Stimulated activated CD8-positive, alpha-beta memory T cell treated with anti-CD3 and anti-CD28 coated beads, Interleukin-2, amount 100 ng/mL, for 1 hour (primary cell): Measurements from ENCODE around the gene PIP5KL1.

Source experiments
- DNase-seq, 2 donors: peaks; one replicate each; pipeline ENCODE4 v3.0.0-alpha.2; 2020; ENCODE audit warnings: low read depth in 2 of 2

The PIP5KL1 gene

DNA sequence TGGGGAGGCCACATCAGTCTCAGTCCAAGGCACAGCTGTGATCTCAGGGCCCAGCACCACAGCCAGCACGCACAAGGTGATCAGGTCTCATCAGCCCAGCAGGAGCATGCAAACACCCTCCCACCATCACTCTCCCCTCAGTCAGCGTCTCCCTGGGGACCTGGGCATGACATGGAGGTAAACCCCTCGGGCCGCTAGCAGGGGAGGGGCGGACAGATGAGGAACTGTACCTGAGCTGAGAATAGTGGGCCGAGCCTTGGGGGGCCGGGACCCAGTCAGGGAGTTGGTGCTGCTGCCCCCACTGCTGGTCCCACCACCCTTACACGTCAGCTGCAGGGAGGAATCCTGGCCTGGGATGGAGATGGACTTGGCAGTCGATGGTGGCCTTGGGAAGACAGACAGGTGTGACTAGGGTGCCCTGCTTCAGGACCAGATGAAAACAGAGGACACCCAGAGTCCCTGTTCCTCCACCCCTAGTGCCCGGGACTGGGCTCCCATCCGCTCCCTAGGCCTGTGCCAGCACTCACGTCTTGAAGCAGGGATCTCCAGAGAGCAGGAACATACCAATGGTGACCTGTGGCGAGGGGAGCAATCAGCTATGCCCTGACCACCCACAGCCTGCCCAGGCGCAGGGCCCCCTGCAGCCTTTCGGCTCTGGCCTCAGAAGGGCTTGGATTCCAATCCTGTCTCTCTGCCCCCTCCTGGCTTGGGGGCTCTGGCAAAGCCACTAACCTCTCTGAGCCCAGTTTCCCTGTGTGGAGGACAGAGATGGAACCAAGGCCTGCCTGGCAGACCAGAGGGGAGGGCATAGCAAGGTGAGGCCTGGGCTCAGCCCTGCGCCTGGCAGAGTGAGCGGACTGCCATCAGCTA is 17.5 kb upstream of the PIP5KL1 start:
- no peak for DNase-seq

DNA sequence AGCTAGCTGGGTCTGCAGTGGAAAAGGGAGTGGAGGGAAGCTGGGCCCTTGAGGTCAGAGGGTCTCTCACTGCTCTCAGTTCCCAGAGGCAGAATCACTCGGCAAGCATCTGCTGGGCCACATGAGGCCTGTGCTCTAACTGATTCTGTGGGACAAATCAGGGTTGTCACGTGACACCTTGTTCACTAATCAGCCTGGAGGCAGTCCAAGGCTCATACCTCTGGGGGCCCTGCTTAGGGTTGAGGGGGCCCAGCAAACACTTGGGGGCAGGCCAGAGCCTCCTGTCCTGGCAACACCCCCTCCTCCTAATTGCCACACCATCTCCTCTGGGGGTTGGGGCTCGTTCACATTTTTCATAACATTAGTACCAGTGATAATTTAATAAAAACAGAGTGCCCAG is 16.2 kb upstream of the PIP5KL1 start:
- DNase-seq: no peak

DNA sequence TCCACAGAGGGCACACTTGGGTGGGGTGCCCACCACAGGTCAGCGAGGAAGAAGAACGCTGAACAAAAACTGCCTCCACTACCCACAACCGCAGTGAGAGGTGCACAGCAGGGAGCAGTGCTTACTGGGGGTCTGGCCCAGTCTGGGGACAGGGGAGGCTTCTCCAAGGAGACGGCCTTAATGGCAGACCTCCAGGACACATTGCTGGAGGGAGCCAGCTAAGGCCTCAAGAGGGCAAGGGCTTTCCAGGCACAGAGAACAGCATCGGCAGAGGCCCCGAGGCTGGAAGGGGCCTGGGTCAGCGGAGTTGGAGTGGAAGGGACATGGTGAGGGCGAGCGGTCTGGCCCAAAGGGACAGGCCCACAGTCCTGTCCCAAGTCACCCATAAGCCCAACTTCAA is 15.4 kb upstream of the PIP5KL1 start:
- no peak for DNase-seq

DNA sequence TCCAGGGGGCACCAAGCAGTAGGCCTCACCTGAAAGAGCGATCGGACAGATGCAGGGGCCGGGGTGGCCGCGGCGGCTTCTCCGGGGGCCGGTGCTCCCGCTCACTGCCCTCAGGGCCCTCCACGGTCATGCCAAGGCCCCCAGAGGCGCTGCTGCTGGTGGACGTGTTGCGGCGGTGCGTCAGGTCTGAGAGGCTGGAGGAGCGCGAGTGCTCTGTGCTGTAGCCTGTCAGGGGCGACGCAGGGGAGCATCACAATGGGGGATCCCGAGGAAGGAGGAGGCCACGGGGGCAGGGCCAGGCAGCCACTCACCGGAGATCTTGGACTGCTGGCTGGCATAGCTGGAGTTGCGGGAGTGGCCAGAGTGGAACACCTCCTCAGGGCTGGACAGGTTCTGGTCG is 14.8 kb upstream of the PIP5KL1 start:
- DNase-seq: no peak

- DNase-seq: no peak
These were observed 14.1 kb upstream of the PIP5KL1 start for GRCh38 chr9:127944586-127945218.

DNA sequence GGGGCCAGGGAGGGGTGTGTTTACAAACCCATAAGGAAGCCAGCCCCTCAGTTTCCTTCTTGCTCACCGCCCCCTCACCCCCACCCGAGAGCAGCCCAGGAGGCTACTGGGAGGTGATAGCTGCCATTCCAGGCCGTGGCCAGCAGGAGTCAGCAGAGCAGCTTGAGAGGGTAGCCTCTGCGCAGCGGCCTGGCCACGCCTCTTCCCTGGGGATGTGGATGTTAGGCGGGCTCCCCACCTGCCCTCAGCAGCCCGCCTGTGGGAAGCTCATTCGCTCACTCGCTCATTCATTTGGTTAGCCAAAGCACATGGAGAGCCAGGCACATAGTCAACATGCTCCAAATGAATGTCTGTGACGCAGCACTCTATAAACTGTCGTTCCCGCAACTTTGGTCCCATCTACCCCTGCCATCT is 13.2 kb upstream of the PIP5KL1 start:
- peak; percentile 31 to 65 for DNase-seq

DNA sequence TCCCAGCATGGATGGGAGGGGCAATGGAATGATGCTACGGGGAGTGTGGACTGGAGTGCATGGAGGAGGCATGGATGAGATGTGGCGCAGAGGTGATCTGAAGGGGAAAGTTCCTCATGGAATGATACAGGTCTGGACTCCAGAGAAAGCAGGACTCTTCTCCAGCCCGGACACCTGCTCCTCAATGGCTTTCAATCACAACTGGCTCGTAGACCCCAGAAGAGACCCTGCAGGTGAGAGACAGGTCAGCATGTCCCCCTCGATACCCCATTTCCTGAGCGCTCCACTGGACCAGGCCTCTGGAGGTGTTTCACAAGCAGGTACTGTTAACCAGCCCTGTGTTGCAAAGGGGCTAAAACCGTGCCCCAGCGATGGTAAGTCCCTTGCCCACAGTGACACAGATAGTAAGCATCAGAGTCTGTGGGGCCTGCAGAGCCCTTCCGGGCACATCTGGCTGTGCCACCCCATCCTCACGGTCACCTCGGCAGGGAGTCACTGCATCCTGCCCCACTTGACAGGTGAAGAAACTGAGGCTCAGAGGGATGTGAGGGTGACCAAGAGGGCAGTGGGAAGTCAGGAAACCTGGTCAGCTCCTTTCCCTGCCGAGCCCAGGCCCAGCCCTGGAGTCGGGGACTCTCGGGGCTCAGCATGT is 12.6 kb upstream of the PIP5KL1 start:
- DNase-seq: no peak

GRCh38 chr9:127942216-127943010 is 11.8 kb upstream of the PIP5KL1 start:
- DNase-seq: no peak

- DNase-seq: no peak
These were observed 11.3 kb upstream of the PIP5KL1 start for GRCh38 chr9:127941961-127942215.

DNA sequence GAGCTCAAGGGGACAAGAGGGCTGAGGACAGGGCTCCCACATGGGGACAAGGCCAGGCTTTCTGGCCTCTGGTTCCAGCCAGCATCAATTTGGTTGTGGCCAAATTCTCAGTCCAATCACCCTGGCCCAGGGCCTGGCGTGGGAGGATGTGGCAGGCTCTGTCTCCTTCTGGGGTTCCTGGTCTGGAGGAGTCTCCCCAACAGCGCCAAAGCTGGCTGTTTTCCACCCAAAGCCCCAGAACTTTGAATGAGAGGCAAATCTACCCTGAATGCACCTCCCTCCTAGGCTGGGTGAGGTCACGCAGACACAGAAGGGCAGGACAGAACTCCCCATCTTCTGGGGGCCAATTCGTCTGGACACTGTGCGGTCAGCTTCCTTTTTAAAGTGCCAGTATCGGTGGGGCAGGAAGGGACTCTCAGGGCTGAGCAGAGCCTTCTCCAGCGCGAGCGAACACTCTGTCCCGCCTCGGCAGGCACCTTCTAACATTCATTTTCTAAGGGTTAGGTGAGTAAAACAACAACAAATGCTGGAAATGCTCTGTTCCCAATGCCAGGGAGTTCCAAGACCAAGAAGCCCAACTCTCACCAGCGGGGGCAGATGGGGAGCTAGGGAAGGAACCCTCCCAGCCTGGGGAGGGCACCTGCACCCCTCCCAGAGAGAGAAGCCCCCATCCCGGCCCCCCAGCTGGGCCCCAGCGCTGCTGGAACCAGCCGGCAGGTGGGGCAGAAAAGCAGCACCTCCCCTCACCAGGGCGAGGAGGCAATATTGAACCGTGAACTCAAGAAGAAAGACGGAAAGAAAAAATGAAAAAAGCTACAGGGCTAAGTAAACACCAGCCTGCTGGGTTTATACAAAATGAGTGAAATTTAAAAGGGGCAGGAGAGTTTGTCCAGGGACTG is 10.7 kb upstream of the PIP5KL1 start:
- DNase-seq: no peak

DNA sequence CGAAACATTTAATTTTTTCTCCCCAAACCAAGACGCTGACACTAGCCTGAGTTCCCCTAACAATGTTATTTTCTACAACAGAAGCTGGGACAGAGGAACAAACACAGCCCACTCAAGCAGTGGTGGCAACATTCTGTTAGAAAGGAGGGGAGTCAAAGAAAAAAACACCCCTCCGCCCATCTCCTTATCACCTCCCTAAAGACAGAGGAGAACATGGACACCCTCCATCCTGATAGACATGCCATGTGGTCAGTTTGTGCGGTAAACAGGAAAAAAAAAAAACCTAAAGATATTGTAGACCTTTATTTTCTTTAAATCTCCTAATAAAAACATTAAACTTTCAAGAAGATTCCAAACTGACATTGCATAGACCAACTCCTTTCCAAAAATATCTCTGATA is 10.0 kb upstream of the PIP5KL1 start:
- DNase-seq: no peak

DNA sequence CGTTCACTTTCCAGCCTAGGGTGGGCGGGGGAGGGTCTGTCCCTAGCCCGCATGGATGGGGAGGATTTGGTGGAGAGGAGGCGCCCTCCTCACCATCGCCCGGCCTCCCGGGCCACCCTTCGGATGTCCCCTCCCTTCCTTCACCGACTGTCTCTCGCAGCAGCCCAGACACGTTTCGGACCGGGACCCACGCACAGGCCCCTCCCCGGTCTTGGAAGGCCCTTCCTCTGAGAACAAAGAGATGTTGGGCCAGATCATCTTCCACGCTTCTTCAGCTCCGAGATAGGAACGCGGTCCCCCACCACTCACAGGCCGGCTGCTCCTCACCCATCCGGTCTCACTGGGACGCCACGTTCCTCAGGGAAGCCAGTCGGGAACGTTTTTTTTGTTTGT is 7.7 kb upstream of the PIP5KL1 start:
- DNase-seq: no peak

- DNase-seq: peak; percentile 53 to 69
These were observed 7.1 kb upstream of the PIP5KL1 start, which contains the start of gene DPM2 for GRCh38 chr9:127937388-127938297. Gene DPM2 (minus strand): TSS chr9:127937854. CDS start chr9:127937820, 34 bp downstream.

DNA sequence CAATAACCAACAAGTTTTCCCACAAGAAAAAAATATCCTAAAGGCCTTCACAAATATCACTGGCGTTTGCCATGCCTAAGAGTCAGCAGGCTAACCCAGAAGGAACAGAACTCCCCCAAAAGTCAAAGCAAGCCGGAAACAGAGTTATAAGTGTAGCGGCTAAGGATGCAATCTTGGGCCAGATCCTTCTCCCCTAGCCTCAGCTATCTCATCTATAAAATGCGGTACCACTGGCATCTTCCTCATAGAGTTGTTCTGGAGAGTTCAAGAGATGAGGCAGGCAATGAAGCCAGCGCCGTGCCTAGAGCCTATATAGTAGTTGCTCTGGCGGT is 6.4 kb upstream of the PIP5KL1 start:
- DNase-seq: no peak

DNA sequence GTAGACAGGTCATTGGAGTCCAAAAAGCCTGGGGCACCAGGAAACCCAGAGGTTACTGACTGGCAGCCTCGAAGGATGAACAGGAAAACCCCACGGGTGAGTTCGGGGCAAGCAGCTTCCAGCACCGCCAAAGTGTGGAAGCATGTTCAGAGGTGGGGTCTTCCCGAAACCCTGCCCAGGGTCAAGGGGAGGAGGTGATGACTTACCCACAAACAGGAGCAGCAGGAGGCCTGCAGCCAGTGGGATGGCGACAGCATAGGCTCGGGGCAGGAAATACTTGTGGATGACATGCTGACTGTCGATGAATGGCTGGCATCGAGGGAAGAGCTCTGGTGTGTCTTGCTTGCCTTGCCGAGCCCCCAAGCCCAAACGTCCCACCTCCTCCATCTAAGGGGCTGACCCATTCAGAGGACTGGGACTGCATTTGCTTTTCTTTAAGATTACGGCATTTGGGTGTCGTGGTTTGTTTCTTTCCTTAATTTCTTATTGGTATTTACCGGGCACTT is 5.8 kb upstream of the PIP5KL1 start:
- no peak for DNase-seq

DNA sequence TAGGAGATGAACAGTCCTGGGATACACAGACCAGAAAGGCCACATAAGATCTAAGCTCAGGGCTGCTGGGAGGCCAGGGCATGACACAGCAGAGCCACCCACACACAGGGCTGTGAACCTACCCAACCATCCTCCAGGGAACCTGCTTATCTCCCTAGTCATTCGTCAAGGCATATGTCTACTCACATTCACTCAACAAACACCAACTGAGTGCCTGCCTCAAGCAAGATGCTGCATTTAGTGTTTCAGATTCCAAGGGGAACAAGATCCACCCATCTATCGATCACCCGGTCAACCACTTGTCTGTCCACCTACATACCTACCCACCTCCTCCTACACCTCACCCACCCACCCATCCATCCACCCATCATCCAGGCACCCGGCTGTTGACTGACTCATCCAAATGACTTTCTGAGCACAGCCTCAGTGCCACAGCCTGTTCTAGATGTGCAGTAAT is 5.2 kb upstream of the PIP5KL1 start:
- DNase-seq: no peak

DNA sequence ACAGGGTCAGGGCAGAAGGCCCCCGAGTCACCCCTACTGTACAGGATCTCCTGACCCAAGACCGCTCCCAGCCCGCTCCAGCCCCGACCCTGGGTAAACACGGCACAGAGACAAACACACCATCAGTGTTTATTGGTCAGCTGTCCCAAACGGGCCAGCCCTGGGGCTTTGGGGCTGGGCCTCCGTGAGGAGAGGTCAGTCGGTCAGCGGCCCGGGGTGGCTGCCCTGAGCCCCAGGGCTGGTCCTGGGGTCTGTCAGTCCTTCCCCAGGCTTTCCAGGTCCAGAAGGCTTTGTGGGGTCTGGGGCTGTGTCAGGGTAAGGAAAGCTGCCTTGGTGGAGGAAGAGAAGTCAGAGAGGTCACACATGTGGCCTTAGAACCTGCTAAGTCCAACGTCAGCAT is 4.4 kb upstream of the PIP5KL1 start:
- no peak for DNase-seq

- DNase-seq: no peak
These were observed 3.7 kb upstream of the PIP5KL1 start for GRCh38 chr9:127934248-127934647.

GRCh38 chr9:127931092-127931881 is 710 bp upstream of the PIP5KL1 start:
- DNase-seq: no peak
